SK-N-SH treated with all-trans-retinoic acid at 6 μM for 48 hours (cell line): ENCODE data around the gene ANKRD2.
A peak's percentile ranks its signal among the peaks of the same experiment; 100 is the strongest.
"Not testable (repeated sequence)": the region's sequence is repeated elsewhere in the genome, so short reads cannot be mapped to it uniquely, and the experiment has no call there.

Source experiments
- ATAC-seq: fragments of 200-7000 bp; cut with Tn5 transposase; 3 replicates; pipeline ENCODE4 v1.9.1; 2020; ENCODE audit warnings: mild to moderate bottlenecking, moderate library complexity
- BACH2 ChIP-seq: fragments of 250-450 bp; sonication (Bioruptor Pico); IDR thresholded peaks from 2 replicates; pipeline ENCODE4 v1.9.0; 2021; ENCODE audit warnings: mild to moderate bottlenecking, borderline replicate concordance
- CREB5 ChIP-seq: fragments of 250-450 bp; sonication (Bioruptor Pico); IDR thresholded peaks from 2 replicates; pipeline ENCODE4 v1.5.1; 2020; ENCODE audit warnings: low read depth, mild to moderate bottlenecking, moderate library complexity
- CSDC2 ChIP-seq: fragments of 250-450 bp; sonication (Bioruptor Pico); IDR thresholded peaks from 2 replicates; pipeline ENCODE4 v1.5.0; 2020; ENCODE audit warnings: mild to moderate bottlenecking, moderate library complexity
- ESRRG ChIP-seq: fragments of 250-450 bp; sonication (Bioruptor Pico); IDR thresholded peaks from 2 replicates; pipeline ENCODE4 v1.6.1; 2021; ENCODE audit warnings: mild to moderate bottlenecking
- ISL1 ChIP-seq: fragments of 250-450 bp; sonication (Bioruptor Pico); IDR thresholded peaks from 2 replicates; pipeline ENCODE4 v2.1.2; 2022; ENCODE audit warnings: mild to moderate bottlenecking, moderate library complexity
- PATZ1 ChIP-seq: fragments of 250-450 bp; sonication (Bioruptor Pico); IDR thresholded peaks from 2 replicates; pipeline ENCODE4 v1.8.0; 2020; ENCODE audit warnings: mild to moderate bottlenecking, moderate library complexity, borderline replicate concordance
- POU6F1 ChIP-seq: fragments of 250-450 bp; sonication (Bioruptor Pico); IDR thresholded peaks from 2 replicates; pipeline ENCODE4 v1.8.0; 2021; ENCODE audit warnings: low read depth, mild to moderate bottlenecking, moderate library complexity, borderline replicate concordance
- PPARA ChIP-seq: fragments of 250-450 bp; sonication (Bioruptor Pico); IDR thresholded peaks from 2 replicates; pipeline ENCODE4 v1.5.0; 2020; ENCODE audit warnings: mild to moderate bottlenecking, borderline replicate concordance
- RARB ChIP-seq: fragments of 250-450 bp; sonication (Bioruptor Pico); IDR thresholded peaks from 2 replicates; pipeline ENCODE4 v1.8.0; 2021; ENCODE audit warnings: mild to moderate bottlenecking, moderate library complexity
- SNAI2 ChIP-seq: fragments of 250-450 bp; sonication (Bioruptor Pico); IDR thresholded peaks from 2 replicates; pipeline ENCODE4 v1.5.0; 2020; ENCODE audit warnings: mild to moderate bottlenecking, moderate library complexity
- TCF4 ChIP-seq: fragments of 250-450 bp; sonication (Bioruptor Pico); IDR thresholded peaks from 2 replicates; pipeline ENCODE4 v1.8.0; 2021; ENCODE audit warnings: mild to moderate bottlenecking, moderate library complexity, borderline replicate concordance
- TOX ChIP-seq: fragments of 250-450 bp; sonication (Bioruptor Pico); IDR thresholded peaks from 2 replicates; pipeline ENCODE4 v1.8.0; 2021; ENCODE audit warnings: mild to moderate bottlenecking, moderate library complexity, borderline replicate concordance
- ZFP30 ChIP-seq: fragments of 450-650 bp; formaldehyde crosslinking; IDR thresholded peaks from 2 replicates; pipeline ENCODE4 v1.5.0; 2022; ENCODE audit warnings: mild to moderate bottlenecking, moderate library complexity
- ZNF565 ChIP-seq: fragments of 450-650 bp; formaldehyde crosslinking; conservative IDR thresholded peaks from 2 replicates; pipeline ENCODE4 v1.5.0; 2020; ENCODE audit warnings: low read depth, mild to moderate bottlenecking, moderate library complexity
- ZNF70 ChIP-seq: fragments of 450-650 bp; formaldehyde crosslinking; IDR thresholded peaks from 2 replicates; pipeline ENCODE4 v1.5.0; 2020; ENCODE audit warnings: mild to moderate bottlenecking, moderate library complexity
- ZNF8 ChIP-seq: fragments of 450-650 bp; formaldehyde crosslinking; IDR thresholded peaks from 2 replicates; pipeline ENCODE4 v1.5.0; 2020; ENCODE audit warnings: mild to moderate bottlenecking, moderate library complexity
- TF ChIP-seq, protein P1 (sequence below): fragments of 250-450 bp; sonication (Bioruptor Pico); IDR thresholded peaks from 2 replicates; pipeline ENCODE4 v1.5.1; 2021; ENCODE audit warnings: mild to moderate bottlenecking, moderate library complexity
- TF ChIP-seq, protein P2 (sequence below): fragments of 250-450 bp; sonication (Bioruptor Pico); IDR thresholded peaks from 2 replicates; pipeline ENCODE4 v1.5.0; 2020; ENCODE audit warnings: mild to moderate bottlenecking, moderate library complexity

The ANKRD2 gene

GRCh38 chr10:97553575-97554031 is 19.0 kb upstream of the ANKRD2 start:
- ATAC-seq: peak; percentile 98
- TF ChIP-seq CREB5 (CRISPR knock-in tag) (no peak), CSDC2 (CRISPR knock-in tag) (no peak), POU6F1 (no peak), ZFP30 (CRISPR knock-in tag) (no peak), PATZ1 (CRISPR knock-in tag) (no peak), ZNF8 (CRISPR knock-in tag) (no peak), ISL1 (CRISPR knock-in tag) (no peak), SNAI2 (no peak), ESRRG (CRISPR knock-in tag) (no peak), TOX (no peak), ZNF565 (CRISPR knock-in tag) (no peak), PPARA (CRISPR knock-in tag) (no peak), BACH2 (CRISPR knock-in tag) (no peak), RARB (CRISPR knock-in tag) (no peak), ZNF70 (CRISPR knock-in tag) (no peak), TCF4 (CRISPR knock-in tag) (no peak)
- TF ChIP-seq, protein P1, sequence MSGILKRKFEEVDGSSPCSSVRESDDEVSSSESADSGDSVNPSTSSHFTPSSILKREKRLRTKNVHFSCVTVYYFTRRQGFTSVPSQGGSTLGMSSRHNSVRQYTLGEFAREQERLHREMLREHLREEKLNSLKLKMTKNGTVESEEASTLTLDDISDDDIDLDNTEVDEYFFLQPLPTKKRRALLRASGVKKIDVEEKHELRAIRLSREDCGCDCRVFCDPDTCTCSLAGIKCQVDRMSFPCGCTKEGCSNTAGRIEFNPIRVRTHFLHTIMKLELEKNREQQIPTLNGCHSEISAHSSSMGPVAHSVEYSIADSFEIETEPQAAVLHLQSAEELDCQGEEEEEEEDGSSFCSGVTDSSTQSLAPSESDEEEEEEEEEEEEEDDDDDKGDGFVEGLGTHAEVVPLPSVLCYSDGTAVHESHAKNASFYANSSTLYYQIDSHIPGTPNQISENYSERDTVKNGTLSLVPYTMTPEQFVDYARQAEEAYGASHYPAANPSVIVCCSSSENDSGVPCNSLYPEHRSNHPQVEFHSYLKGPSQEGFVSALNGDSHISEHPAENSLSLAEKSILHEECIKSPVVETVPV (CRISPR knock-in tag): no peak
- TF ChIP-seq, protein P2, sequence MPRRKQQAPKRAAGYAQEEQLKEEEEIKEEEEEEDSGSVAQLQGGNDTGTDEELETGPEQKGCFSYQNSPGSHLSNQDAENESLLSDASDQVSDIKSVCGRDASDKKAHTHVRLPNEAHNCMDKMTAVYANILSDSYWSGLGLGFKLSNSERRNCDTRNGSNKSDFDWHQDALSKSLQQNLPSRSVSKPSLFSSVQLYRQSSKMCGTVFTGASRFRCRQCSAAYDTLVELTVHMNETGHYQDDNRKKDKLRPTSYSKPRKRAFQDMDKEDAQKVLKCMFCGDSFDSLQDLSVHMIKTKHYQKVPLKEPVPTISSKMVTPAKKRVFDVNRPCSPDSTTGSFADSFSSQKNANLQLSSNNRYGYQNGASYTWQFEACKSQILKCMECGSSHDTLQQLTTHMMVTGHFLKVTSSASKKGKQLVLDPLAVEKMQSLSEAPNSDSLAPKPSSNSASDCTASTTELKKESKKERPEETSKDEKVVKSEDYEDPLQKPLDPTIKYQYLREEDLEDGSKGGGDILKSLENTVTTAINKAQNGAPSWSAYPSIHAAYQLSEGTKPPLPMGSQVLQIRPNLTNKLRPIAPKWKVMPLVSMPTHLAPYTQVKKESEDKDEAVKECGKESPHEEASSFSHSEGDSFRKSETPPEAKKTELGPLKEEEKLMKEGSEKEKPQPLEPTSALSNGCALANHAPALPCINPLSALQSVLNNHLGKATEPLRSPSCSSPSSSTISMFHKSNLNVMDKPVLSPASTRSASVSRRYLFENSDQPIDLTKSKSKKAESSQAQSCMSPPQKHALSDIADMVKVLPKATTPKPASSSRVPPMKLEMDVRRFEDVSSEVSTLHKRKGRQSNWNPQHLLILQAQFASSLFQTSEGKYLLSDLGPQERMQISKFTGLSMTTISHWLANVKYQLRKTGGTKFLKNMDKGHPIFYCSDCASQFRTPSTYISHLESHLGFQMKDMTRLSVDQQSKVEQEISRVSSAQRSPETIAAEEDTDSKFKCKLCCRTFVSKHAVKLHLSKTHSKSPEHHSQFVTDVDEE (CRISPR knock-in tag): no peak

DNA sequence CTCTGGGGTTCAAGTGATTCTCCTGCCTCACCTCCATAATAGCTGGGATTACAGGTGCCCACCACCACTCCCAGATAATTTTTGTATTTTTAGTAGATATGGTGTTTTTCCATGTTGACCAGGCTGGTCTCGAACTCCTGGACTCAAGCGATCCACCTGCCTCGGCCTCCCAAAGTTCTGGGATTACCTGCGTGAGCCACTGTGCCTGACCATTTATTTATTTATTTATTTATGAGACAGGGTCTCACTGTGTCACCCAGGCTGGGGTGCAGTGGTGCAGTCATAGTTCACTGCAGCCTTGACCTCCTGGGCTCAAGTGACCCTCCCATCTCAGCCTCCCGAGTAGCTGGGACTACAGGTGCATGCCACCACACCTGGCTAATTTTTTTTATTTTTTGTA is 18.2 kb upstream of the ANKRD2 start:
- ATAC-seq: not testable (repeated sequence)

- not testable (repeated sequence) for ATAC-seq
Observed at GRCh38 chr10:97555541-97555940, 17.0 kb upstream of the ANKRD2 start.

- ATAC-seq: not testable (repeated sequence)
Observed at GRCh38 chr10:97560731-97561381, 11.7 kb upstream of the ANKRD2 start.

DNA sequence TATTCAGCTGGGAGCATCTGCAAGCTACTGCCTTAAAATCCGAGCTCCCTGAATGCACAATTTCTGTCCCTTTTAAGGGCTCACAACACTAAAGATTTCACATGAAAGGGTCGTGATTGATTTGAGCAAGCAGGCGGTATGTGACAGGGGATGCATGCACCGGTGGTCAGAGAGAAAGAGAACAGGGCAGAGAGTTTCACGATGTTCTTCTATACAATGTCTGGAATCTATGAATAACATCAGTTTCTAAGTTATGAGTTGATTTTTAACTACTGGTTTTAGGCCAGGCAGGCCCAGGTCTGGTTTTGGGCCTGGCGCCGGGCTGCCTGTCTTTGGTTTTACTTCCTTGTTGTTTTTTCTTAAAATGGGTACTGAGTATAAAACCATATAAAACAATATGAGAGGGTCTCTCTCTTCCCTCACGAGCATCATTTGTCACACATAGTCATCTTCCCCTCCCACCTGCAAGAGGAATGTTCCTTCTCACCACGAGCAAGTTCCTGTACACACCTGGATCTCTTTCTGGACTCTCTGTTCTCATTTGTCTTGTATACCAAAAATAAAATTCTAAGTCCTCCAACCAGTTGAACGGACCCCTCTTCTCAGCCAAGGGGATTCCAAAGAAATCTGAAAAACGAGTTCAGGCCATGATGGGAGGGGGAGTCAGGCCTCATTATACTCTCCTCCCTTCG is 11.0 kb upstream of the ANKRD2 start:
- not testable (repeated sequence) for ATAC-seq

- not testable (repeated sequence) for ATAC-seq
Observed at GRCh38 chr10:97562329-97562728, 10.2 kb upstream of the ANKRD2 start.
